ENCODE measurements around the gene GRAMD1A.

The GRAMD1A gene

GRCh38 chr19:35059006-35059798 lies 59.1 kb downstream of the GRAMD1A start:
- no peak overlapping the region for H3K4me3 ChIP-seq (ENCODE audit: extremely low read depth, insufficient read depth, low read length, poor library complexity, severe bottlenecking)
- peaks cover 6% of the 10 kb centered on the region for H3K4me1 ChIP-seq (ENCODE audit: control insufficient read depth, insufficient read depth, low read length, poor library complexity, severe bottlenecking)
- 90 to 92% methylated on average over 8 to 23 of the region's 26 CpGs for WGBS, 2 experiments (ENCODE audit: insufficient coverage in 2 of 2)
- H3K27ac ChIP-seq (ENCODE audit: low read depth, low read length, severe bottlenecking): no peak overlapping the region
- no peaks in the 10 kb centered on the region for H3K9me3 ChIP-seq (ENCODE audit: control insufficient read depth, low read length)
- H3K36me3 ChIP-seq (ENCODE audit: control insufficient read depth, insufficient read depth, low read length): no peaks in the 10 kb centered on the region

DNA sequence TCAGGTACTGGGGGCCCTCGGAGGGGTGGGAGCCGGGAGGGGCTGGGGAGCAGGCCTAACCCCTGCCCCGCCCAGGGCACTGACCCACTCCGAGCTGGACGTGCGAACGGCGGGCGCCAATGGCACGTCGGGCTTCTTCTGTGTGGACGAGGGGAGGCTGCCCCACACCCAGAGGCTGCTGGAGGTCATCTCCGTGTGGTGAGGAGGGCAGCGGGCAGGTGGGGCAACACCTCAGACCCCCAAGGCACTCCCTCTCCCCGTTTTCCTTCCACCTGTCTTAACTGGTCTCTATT lies 59.6 kb downstream of the GRAMD1A start:
- Histone ChIP-seq H3K27ac (ENCODE audit: low read depth, low read length, severe bottlenecking) (no peak overlapping the region), H3K36me3 (ENCODE audit: control insufficient read depth, insufficient read depth, low read length) (no peaks in the 10 kb centered on the region), H3K4me3 (ENCODE audit: extremely low read depth, insufficient read depth, low read length, poor library complexity, severe bottlenecking) (no peak overlapping the region), H3K4me1 (ENCODE audit: control insufficient read depth, insufficient read depth, low read length, poor library complexity, severe bottlenecking) (peaks cover 6% of the 10 kb centered on the region), H3K9me3 (ENCODE audit: control insufficient read depth, low read length) (no peaks in the 10 kb centered on the region)
- WGBS, 2 experiments (ENCODE audit: insufficient coverage in 2 of 2): 95% methylated on average over 12 to 15 of the region's 15 CpGs

DNA sequence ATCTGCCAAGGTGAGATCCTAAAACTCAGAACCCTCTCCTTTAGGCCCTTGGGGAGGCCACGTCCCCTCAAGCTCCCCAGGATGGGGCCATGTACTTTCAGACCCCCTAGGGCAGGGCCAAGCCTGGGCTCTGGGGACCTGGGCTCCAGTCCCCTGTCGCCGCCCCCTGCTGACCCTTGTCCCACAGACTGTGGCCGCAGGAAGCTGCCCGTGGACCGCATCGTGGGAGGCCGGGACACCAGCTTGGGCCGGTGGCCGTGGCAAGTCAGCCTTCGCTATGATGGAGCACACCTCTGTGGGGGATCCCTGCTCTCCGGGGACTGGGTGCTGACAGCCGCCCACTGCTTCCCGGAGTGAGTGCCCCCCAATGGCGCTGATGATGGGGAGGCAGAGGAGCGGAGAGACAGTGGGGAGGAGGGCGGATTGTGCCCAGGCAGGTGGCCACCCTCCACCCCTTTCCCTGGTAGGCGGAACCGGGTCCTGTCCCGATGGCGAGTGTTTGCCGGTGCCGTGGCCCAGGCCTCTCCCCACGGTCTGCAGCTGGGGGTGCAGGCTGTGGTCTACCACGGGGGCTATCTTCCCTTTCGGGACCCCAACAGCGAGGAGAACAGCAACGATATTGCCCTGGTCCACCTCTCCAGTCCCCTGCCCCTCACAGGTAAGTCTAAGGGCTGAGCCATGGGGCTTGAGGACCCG lies 60.2 kb downstream of the GRAMD1A start:
- WGBS, 2 experiments (ENCODE audit: insufficient coverage in 2 of 2): 92% methylated on average over 18 to 25 of the region's 29 CpGs
- H3K4me3 ChIP-seq (ENCODE audit: extremely low read depth, insufficient read depth, low read length, poor library complexity, severe bottlenecking): no peak overlapping the region
- no peaks in the 10 kb centered on the region for H3K36me3 ChIP-seq (ENCODE audit: control insufficient read depth, insufficient read depth, low read length)
- no peaks in the 10 kb centered on the region for H3K9me3 ChIP-seq (ENCODE audit: control insufficient read depth, low read length)
- H3K4me1 ChIP-seq (ENCODE audit: control insufficient read depth, insufficient read depth, low read length, poor library complexity, severe bottlenecking): peaks cover 6% of the 10 kb centered on the region
- no peak overlapping the region for H3K27ac ChIP-seq (ENCODE audit: low read depth, low read length, severe bottlenecking)

GRCh38 chr19:35061583-35062373 lies 61.7 kb downstream of the GRAMD1A start:
- Histone ChIP-seq H3K4me1 (ENCODE audit: control insufficient read depth, insufficient read depth, low read length, poor library complexity, severe bottlenecking) (no peaks in the 10 kb centered on the region), H3K9me3 (ENCODE audit: control insufficient read depth, low read length) (no peaks in the 10 kb centered on the region), H3K4me3 (ENCODE audit: extremely low read depth, insufficient read depth, low read length, poor library complexity, severe bottlenecking) (no peak overlapping the region), H3K27ac (ENCODE audit: low read depth, low read length, severe bottlenecking) (no peak overlapping the region), H3K36me3 (ENCODE audit: control insufficient read depth, insufficient read depth, low read length) (no peaks in the 10 kb centered on the region)
- WGBS, 2 experiments (ENCODE audit: insufficient coverage in 2 of 2): 90 to 92% methylated on average over 6 to 7 of the region's 7 CpGs

GRCh38 chr19:35062942-35063341 lies 62.8 kb downstream of the GRAMD1A start:
- WGBS, 2 experiments (ENCODE audit: insufficient coverage in 2 of 2): 91 to 93% methylated on average over 3 to 5 of the region's 7 CpGs
- no peak overlapping the region for H3K27ac ChIP-seq (ENCODE audit: low read depth, low read length, severe bottlenecking)
- no peaks in the 10 kb centered on the region for H3K36me3 ChIP-seq (ENCODE audit: control insufficient read depth, insufficient read depth, low read length)
- no peak overlapping the region for H3K4me3 ChIP-seq (ENCODE audit: extremely low read depth, insufficient read depth, low read length, poor library complexity, severe bottlenecking)
- H3K4me1 ChIP-seq (ENCODE audit: control insufficient read depth, insufficient read depth, low read length, poor library complexity, severe bottlenecking): no peaks in the 10 kb centered on the region
- H3K9me3 ChIP-seq (ENCODE audit: control insufficient read depth, low read length): no peaks in the 10 kb centered on the region

DNA sequence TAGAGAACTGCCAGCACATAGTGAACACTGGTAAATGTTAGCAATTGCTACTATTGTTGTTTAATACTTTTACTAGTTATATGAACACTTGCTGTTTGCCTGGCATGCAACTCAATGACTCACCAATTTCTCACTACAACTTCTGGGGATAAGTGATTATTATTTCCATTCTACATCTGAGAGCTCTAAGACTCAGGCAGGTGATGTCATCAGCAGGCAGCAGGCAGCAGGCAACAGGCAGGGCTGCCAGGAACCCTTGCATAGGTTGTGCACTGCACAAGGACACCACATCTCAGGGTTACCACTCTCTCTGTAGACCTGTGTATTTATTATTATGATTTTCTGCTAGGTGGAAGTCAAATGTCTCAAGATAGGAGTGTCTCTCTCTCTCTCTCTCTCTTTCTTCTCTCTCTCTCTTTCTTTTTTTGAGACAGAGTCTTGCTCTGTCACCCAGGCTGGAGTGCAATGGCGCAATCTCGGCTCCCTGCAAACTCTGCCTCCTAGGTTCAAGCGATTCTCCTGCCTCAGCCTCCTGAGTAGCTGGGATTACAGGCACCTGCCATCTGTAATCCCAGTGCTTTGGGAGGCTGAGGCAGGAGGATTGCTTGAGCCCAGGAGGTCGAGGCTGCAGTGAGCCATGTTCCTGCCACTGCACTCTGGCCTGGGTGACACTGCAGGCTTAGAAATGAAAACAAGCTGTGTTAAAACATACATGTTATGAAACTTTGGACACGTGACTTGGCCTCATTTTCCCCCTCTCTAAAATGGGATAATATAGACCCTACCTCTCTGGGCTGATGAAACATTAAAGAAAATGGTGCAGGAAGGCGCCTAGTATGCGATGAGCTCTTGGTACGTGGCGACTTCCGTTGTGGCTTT lies 64.1 kb downstream of the GRAMD1A start:
- no peaks in the 10 kb centered on the region for H3K4me1 ChIP-seq (ENCODE audit: control insufficient read depth, insufficient read depth, low read length, poor library complexity, severe bottlenecking)
- no peak overlapping the region for H3K4me3 ChIP-seq (ENCODE audit: extremely low read depth, insufficient read depth, low read length, poor library complexity, severe bottlenecking)
- H3K27ac ChIP-seq (ENCODE audit: low read depth, low read length, severe bottlenecking): no peak overlapping the region
- H3K36me3 ChIP-seq (ENCODE audit: control insufficient read depth, insufficient read depth, low read length): no peaks in the 10 kb centered on the region
- 78 to 96% methylated on average over 3 to 8 of the region's 10 CpGs for WGBS, 2 experiments (ENCODE audit: insufficient coverage in 2 of 2)
- no peaks in the 10 kb centered on the region for H3K9me3 ChIP-seq (ENCODE audit: control insufficient read depth, low read length)

DNA sequence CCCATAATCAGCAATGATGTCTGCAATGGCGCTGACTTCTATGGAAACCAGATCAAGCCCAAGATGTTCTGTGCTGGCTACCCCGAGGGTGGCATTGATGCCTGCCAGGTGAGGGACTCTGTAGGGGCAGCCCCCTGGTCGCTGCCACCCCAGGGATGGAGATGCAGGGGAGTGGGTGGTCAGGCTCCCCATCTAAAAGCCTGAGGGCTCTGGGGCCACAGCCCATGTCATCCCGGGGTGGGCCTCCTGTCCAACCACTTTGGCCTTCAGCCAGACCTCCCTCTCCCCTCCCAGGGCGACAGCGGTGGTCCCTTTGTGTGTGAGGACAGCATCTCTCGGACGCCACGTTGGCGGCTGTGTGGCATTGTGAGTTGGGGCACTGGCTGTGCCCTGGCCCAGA lies 65.5 kb downstream of the GRAMD1A start:
- Histone ChIP-seq H3K27ac (ENCODE audit: low read depth, low read length, severe bottlenecking) (no peak overlapping the region), H3K4me1 (ENCODE audit: control insufficient read depth, insufficient read depth, low read length, poor library complexity, severe bottlenecking) (no peaks in the 10 kb centered on the region), H3K36me3 (ENCODE audit: control insufficient read depth, insufficient read depth, low read length) (no peaks in the 10 kb centered on the region), H3K4me3 (ENCODE audit: extremely low read depth, insufficient read depth, low read length, poor library complexity, severe bottlenecking) (no peak overlapping the region), H3K9me3 (ENCODE audit: control insufficient read depth, low read length) (peaks cover 11% of the 10 kb centered on the region)
- WGBS, 2 experiments (ENCODE audit: insufficient coverage in 2 of 2): 94 to 97% methylated on average over 7 to 9 of the region's 10 CpGs

DNA sequence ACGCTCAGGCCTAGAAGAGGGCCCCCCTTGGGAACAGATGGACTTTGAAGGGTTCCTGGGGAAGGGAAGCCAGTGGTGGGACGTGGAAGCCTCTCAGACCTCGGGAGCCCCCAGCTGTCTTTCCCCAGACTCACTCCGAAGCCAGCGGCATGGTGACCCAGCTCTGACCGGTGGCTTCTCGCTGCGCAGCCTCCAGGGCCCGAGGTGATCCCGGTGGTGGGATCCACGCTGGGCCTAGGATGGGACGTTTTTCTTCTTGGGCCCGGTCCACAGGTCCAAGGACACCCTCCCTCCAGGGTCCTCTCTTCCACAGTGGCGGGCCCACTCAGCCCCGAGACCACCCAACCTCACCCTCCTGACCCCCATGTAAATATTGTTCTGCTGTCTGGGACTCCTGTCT lies 66.0 kb downstream of the GRAMD1A start:
- H3K4me3 ChIP-seq (ENCODE audit: extremely low read depth, insufficient read depth, low read length, poor library complexity, severe bottlenecking): no peak overlapping the region
- H3K27ac ChIP-seq (ENCODE audit: low read depth, low read length, severe bottlenecking): no peak overlapping the region
- H3K36me3 ChIP-seq (ENCODE audit: control insufficient read depth, insufficient read depth, low read length): no peaks in the 10 kb centered on the region
- WGBS, 2 experiments (ENCODE audit: insufficient coverage in 2 of 2): 90 to 92% methylated on average over 8 to 11 of the region's 15 CpGs
- peaks cover 13% of the 10 kb centered on the region for H3K9me3 ChIP-seq (ENCODE audit: control insufficient read depth, low read length)
- H3K4me1 ChIP-seq (ENCODE audit: control insufficient read depth, insufficient read depth, low read length, poor library complexity, severe bottlenecking): no peaks in the 10 kb centered on the region

DNA sequence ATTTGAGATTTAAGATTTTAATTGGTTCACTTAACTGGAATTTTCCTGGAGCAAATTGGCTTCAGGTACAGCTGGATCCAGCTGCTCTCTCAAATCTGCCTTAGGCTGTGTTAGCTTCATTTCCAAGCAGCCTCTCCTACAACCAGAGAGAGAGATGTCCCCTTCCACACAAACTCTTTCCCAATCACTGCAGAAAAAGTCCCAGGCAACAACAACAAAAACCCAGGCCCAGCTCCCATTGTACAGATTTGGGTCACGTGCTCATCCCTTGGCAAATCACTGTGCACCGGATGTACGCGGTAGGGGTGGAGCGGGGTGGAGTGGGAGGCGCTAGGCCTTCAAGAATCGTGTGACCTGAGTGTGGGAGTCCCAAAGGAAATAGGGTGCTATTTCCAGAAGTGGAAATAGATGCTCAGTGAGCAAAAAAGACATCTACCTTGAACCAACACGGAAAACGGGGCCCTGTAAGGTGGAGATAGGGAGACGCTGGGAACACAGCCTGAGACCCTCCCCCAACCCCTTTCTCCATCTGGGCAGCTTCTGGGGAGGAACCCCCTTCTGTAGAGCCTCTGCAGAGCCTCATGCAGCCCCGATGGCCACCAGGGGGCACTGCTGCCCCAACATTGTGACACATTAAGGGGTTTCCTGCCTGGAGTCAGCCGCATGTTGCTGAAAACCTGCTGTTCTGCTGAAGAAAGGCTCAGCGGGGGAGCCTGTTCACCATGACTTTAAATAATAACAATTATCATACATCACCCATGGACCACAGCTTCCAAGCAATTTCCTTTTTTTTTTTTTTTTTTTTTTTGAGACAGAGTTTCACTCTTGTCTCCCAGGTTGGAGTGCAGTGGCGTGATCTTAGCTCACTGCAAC lies 66.8 kb downstream of the GRAMD1A start:
- Histone ChIP-seq H3K4me1 (ENCODE audit: control insufficient read depth, insufficient read depth, low read length, poor library complexity, severe bottlenecking) (no peaks in the 10 kb centered on the region), H3K27ac (ENCODE audit: low read depth, low read length, severe bottlenecking) (no peak overlapping the region), H3K9me3 (ENCODE audit: control insufficient read depth, low read length) (peaks cover 13% of the 10 kb centered on the region), H3K4me3 (ENCODE audit: extremely low read depth, insufficient read depth, low read length, poor library complexity, severe bottlenecking) (no peak overlapping the region), H3K36me3 (ENCODE audit: control insufficient read depth, insufficient read depth, low read length) (no peaks in the 10 kb centered on the region)
- WGBS, 2 experiments (ENCODE audit: insufficient coverage in 2 of 2): 41 to 62% methylated on average over 5 to 9 of the region's 14 CpGs
